Activated T-cell treated with anti-CD3 and anti-CD28 coated beads for 48 hours (primary cell): ENCODE measurements around the gene ALKAL2.
A peak's percentile ranks its signal among the peaks of the same experiment; 100 is the strongest.

ENCODE experiments used
- DNase-seq: peaks from one replicate; pipeline ENCODE4 v3.0.0-alpha.2; 2020; ENCODE audit warnings: low read depth

ALKAL2 gene

DNA sequence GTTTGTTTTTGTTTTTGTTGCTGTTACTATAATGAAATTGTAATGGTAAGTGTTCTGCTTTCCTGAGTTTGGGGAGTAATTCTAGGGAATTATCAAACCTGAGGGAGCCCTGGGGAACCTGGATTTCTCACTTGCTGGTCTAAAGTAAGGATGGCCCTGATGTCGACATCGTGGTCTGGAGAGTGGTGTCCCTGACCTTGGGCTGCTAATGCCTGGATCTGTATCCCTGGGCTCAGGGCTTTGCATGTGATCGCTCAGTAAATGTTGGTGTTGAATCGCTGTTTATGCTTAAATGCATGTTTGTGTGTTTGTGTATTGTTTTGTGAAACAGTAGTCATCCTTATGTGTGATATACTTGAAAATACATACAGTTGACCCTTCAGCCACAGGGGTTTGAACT, 17.0 kb downstream of the ALKAL2 start:
- DNase-seq = no peak

DNA sequence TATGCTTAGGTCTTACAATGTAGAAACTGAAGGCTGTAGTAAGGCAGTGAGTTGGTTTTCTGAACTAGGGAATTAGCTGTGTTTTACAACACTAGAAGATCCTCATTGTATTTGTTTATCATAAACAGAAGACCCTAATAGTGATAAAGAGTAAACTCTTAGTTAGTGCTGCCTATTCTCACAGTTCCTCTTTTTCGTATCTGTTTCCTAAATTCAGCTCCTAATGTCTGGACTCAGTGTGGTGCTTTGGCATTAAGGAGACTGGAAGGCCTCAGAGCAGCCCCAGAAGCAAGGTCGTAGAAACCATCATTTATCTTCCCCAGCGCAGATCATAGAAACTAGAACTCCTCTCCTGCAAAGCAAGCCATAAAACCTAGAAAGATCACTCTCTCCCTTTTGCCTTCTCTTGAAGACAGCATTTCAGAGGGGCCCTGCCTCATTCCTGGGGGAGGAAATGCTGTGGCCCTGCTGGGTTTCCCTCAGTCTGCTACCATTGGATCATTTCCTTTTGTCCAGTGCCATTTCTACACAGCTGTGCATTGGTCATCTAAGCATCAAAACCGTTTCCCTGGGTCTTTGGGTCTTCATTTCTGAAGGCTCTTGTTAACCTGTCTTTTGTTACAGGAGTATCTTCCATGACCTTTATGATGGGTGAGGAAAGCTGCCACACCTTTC, 18.4 kb downstream of the ALKAL2 start:
- no peak for DNase-seq

DNA sequence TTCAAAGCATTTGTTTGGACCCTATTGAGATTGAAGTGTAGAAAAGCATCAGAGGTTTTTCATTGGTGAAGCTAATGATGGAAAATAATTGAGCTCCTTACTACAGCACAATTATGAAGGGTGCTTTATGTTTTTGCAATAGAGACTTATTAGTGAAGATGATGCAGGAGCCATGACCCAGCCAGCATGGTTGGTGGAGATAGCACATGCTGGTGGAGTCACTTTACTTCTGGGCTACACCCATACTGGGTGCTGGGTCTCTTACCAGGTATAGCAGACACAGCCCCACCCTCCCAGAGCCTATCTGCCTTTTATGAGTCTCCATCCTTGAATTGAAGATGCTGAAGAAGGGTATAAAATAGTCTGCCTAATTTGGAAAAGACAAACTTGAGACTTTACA, 19.6 kb downstream of the ALKAL2 start:
- DNase-seq = no peak

DNA sequence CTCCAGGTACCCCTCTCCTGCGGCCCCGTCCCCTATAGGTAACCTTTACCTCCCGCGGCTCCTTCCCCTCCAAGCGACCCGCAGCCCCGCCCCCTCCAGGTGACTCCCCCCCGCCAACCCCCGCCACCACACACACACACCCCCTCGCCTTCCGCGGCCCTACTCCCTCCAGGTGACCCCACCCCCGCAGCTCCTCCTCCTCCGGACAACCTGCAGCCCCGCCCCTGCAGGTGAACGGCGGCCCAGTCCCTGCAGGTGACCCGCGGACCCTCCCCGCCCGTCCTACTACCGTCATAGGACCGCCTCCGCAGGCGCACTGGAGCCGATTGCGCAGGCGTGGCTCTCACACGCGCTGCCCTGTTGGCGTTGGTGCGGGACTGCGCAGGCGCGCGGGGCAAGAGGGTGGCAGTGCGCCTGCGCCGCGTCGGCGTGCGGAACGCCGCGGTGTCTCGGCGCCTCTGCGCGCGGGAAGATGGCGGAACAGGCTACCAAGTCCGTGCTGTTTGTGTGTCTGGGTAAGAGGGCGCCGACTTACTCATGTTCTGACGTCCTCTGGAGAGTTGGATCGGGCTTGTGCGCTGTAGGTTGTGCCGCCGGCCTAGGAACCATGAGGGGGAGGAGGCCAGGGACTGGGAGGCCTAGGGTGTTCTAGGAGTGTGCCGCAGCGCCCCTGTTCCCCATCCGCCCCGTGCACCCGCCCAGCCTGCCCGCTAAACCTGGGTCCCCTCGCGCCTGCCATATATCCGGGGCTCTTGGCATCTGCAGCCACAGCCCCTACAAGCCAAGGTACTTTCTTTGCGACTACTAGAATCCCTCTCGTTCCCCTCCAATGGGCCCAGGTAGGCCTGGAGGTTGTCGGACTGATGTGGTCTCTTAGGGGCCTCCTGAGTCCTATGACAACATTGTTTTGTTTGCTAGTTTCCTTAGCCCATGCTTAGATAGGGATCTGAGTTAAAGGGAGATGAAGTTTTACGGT, 23.1 kb downstream of the ALKAL2 start, which contains the start of gene ACP1:
TSS of gene ACP1 (plus strand) at position 455 of the 976 bp plus-strand sequence. CDS start at position 473, 18 bp downstream.
- DNase-seq = peak; percentile 95

DNA sequence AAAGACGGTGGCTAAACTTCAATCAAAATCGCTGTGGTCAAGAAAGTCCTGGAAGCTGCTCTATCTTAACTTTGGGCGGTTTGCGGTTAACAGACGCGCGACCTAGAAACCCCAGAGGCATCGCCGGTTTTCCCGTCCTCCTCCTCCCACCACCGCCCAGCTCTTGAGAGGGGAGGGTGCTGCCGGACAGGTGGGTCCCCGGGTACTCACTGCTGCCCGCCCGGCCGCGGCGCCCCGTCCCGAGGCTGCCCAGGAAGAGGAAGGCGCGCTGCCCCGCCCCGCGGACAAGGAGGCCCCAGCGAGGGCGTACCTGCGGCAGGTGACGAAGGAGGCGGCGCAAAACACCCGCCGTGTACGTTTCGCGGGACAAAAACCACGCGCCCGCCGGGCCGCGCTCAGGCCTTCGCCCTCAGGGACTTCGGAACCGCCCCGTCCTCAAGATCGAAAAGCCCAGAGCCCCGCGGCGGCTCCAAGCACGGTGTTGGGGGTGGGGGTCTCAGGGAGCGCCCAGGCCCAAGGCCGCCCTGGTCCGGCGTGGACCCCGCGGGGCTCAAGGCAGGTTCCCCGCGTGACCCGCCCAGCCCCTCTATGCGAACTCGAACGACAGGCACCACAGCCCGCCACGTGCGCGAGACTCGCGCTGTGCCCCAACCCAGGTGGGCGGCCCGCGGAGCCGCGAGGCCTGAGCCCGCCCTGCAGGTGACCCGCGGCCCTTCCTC, 24.0 kb downstream of the ALKAL2 start, which contains the start of gene SH3YL1:
TSS of gene SH3YL1 (minus strand) at position 259 of the 719 bp plus-strand sequence. CDS start at position 211, 48 bp downstream.
- DNase-seq = no peak

DNA sequence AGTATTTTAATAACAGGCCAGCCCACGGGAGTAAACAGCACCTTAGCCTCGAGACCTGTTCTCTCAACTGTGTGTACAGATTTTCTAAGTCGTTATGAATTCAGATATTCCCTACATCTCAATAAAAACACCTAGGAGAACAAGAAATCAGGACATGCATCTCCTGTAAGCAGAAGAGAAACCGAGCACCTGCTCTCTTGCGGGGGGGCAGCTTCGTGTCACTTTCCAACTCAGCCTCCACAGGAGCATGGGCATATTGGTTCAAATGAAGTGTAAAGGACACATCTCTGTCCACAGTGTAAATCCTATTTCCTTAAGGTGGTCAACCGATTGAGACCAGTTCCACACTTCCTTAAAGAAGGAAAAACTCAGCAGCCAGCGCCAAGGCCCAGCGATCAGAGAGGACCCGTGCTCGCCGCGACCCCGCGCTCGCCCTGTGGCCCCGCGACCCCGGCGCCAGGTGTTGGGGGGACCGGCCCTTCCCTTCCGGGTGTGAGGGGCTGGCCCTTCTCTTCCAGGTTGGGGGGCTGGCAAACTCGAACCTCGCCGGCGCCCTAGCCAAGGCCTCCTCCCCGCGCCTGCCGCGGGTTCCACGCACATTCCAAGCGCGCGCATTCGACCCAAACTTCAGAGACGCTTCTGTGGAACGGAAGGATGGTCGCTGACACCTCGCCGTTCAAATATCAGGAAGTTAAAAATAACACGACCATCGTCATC, 24.7 kb downstream of the ALKAL2 start:
- DNase-seq = no peak

DNA sequence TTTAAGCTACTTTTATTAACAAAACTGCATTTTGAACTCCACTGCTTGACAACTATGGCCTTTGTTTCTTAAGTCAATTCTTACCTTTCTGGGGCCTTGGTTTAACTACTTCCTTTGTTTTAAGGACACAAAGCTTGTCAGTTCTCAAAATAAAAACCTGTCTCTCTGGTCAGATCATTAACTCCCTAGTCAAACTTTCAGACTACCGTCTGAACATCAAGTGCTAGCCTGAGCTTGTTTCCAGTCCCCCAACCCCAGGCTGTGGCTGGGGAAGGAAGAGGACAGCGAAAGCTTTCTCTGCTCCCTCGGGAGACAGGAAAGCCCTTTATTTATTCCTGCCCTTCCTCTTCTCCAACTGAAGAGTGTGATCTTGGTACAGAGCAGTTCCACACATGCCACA, 25.8 kb downstream of the ALKAL2 start:
- DNase-seq = no peak

DNA sequence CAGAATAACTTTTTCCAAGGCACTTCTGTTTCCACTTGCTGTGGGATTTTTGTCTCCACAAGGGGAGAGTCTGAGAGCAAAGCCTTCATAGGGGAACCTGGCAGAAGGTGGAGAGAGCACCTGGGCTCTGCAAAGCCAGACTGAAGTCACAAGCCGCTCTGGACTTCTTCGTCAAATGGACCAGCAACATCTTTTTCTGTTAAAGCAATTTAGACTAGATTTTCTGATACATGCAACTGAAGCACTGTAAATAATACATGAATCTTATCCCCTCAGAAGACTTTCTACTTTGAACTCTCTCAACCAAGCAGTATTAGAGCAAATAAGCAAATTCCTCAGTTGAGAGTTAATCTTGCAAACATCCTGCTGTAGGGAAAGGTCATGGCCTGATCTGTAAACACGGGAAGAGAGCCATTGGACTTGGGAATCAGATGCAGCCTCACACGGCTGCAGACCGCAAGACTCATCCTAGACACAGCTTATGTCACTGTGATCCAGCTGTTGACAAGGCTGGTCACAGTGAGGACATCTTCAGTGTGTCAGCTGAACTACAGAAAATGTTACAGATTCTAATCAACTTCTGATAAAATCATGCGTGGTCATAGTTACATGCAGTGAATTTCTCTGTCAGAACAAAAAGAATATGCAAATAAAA, 27.3 kb downstream of the ALKAL2 start:
- DNase-seq = no peak

DNA sequence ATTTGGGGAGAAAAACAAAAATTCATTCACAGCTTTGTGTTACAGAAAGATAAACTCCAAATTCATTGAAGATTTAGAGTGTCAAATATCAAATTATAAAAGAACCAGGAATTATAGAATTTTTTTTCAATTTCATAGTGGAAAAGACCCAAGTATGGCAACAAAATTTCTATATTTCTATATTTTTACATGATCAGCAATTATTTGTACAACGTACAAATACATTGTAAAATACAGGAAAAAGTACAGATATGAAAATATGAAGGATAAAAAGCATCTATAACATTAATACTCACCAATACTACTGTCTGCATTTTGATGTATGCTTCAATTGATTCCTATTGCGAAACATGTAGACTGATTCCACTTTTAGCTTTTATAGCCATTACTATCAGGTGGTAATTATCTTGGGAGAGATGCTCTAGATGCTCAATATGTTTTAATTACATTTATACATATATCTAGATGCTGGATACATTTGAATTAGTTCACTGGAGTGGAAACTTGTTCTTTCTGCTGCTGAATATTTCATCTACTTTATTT, 28.0 kb downstream of the ALKAL2 start:
- no peak for DNase-seq

DNA sequence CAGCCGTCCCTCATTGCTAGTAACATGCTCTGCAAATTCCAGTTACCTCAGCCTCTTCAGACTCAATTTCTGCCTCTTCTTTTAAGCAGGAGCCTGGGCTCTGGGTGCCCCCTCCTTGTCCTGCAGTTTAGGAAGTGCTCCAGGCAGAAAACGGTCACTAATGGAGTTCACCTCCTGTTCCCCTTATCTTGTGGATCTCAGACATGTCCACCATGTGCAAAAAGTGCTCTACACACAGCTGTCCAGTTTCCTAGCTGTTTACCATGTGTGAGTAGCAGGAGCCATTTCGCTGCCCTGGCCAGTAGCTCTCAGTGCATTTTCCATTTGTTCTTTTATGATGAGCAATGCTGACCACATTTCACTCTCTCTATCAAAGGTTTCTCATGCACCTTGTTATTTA, 29.0 kb downstream of the ALKAL2 start:
- no peak for DNase-seq

DNA sequence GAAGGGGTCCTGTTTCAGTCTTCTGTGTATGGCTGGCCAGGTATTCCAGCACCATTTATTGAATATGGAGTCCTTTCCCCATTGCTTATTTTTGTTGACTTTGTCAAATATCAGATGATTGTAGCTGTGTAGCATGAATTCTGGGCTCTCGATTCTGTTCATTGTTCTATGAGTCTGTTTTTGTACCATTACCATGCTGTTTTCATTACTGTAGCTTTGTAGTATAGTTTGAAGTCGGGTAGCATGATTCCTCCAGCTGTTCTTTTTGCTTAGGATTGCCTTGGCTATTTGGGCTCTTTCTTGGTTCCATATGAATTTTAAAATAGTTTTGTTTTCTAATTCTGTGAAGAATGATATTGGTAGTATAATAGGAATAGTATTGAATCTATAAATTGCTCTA, 30.0 kb downstream of the ALKAL2 start:
- DNase-seq = no peak

DNA sequence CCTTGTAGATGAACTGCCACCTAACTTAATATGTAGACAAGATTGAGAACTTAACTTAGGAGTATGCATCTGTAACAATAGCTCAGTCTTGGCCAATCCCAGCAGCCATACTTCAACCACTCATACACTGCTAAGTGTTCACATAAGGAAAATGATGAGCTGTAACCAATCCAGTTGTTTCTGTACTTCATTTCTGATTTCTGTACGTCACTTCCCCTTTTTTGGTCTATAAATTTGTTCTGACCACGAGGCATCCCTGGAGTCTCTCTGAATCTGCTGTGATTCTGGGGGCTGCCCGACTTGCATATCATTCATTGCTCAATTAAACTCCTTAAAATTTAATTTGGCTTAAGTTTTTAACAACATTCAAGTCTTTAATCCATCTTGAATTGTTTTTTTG, 30.5 kb downstream of the ALKAL2 start:
- DNase-seq = no peak

DNA sequence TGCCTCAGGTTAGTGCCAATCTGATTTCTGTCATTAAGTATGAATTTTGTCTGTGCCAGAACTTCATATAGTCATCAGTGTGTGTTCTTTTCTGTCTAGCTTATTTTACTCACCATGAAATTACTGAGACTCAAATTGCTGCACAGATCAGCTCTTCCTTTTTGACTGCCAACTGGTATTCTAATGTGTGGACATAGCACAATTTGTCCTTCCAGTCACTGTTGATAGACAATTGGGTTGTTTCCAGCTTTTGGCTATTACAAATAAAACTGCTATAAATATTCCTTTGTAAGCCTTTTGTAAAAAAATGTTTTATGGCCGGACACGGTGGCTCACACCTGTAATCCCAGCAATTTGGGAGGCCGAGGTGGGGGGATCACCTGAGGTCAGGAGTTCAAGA, 31.8 kb downstream of the ALKAL2 start:
- DNase-seq = no peak

DNA sequence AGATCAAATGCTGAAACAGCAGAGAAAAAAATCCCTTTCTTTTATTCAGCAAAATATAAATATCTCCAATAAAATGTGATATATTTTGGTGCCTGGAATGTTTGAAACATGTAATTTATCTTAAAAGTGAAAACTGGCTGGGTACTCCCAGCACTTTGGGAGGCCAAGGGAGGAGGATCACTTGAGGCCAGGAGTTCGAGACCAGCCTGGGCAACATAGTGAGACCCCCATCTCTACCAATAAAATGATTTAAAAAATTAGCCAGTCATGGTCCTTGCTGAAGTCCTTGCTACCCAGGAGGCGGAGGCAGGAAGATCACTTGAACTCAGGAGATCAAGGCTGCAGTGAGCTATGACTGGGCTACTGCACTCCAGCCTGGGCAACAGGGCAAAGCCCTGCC, 32.7 kb downstream of the ALKAL2 start:
- DNase-seq = no peak

DNA sequence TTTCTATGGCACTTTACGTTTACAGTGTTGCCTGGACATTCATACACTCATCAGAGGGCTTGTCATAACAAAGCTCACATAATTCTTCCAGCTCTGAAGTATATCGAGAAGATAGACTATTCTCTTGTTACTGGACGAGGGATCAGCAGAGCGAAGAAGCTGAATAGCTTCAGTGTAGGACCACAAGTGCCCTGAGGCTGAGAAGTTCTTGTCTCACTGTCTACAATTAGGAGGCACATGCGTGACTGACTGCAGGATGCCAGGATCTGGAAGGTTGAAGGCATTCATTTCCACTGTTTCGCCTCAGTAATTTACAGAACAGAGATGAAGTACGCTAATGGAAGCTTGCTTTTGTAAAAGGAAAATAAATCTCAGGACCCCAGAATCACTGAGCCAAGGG, 33.6 kb downstream of the ALKAL2 start:
- DNase-seq = no peak

DNA sequence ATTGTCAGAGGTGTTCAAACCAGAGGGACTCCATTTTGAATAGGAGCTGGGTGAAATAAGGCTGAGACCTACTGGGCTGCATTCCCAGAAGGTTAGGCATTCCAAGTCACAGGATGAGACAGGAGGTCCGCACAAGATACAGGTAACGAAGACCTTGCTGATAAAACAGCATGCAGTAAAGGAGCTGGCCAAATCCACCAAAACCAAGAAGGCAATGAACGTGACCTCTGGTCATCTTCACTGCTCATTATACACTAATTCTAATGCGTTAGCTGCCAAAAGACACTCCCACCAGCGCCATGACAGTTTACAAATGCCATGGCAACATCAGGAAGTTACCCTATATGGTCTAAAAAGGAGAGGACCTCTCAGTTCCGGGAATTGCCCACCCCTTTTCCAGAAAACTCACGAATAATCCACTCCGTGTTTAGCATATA, 34.7 kb downstream of the ALKAL2 start:
- DNase-seq = no peak

DNA sequence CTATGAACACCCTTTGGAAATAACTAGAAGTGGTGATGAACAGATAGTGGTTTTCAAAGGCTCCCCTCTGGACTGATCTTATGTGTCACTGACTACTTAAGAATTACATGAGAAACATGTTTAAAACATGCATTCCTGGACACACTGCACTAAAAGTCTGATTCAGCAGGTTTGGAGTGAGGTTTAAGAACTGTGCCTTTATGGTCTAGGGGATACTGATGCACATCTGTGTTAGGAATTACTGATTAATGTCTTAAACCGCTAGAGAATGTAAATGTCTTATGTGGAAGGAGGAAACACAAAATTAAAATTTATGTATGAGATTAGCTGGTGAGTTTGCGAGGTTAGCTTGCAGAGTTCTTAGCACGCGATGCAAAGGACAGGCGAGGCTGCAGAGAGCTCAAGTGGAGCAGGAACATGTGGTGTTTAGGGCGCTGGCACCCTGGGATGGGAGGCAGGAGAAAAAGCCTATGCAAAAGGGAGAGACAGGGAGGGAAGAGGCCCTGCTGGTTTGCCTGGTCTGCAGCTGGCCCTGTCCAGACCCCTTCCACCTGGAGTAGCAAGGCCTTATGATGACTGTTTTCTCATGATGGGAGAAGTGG, 35.8 kb downstream of the ALKAL2 start:
- no peak for DNase-seq

DNA sequence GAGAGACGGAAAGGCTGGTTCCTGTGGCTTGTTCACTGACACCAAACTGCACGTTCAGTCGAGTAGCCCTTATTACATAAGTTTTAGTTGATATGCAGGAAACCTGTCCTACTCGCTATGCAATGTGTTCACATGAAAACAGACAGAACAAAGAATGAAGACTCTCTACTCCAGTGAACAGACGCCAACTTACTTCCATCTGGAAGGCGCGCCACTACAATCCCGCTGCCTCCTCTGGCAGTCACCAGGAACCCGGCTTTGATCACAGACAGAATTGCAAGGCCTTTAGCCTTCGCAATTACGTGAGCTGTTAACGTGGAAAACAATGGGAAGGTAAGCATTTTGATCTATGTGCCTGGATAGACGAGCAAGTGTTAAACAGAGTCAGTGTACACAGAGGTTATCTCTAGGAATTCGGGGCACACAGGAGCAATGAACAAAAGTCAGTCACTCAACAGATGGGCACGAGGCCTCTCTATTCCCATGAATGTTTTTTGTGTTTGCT, 38.3 kb downstream of the ALKAL2 start:
- no peak for DNase-seq

DNA sequence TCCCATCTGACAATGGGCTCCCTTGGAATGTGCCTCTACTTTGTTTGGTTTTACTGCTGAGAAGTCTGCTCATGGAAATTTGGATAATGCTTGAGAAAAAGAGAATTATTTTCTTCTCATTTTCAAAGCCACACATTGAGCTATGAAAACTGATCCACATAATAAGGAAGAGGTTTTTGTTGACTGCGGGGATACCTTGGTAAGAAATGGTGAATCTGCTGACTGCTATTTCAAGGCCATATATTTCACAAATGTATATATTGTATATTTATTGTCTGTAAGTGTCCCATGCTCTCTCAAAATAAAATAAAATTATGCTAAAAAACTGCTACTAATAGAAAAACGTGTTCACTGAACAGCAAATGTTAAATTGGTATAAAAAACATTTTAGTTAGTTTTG, 39.2 kb downstream of the ALKAL2 start:
- DNase-seq = no peak

DNA sequence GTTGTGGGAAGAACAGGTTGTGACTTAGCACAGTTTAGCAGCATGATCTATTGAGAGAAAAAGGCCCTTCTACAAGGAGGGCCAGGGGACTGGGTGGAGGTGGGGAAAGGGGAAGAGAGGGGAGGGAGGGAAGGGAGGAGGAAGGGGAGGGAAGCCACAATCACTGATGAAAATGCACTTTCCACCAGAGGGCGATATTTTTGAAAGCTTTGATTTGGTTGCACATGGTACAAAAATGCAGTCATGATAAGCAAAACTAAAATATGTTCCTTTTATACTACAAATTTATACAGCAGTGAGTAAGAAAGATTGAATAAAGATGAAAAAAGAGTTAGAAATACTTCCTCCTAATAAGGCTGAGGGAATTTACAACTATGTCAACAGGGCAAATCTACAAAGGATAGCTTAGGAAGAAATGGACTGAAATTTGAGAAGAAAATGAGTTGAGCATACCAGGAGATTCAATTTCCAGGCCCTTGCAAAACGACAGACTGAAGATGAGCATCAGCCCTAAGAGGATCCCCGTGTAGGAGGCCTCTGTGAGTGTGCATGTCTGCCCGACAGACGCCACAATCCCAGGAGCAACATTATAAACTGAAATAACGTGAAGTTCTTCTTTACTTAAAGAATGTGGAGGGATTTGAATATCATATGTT, 41.3 kb downstream of the ALKAL2 start:
- no peak for DNase-seq
